Hindlimb muscle (tissue), 1 donor: Measurements from ENCODE around the gene SPDYE6. TPM values are rescaled to one million over a fixed set of nuclear protein-coding genes. Genes with fewer than 3 reads are reported as not detected.
"Not testable (repeated sequence)": the region's sequence is repeated elsewhere in the genome, so short reads cannot be mapped to it uniquely, and the experiment has no call there.

Experiments used
- DNase-seq: peaks from one replicate; pipeline ENCODE4 v3.0.0-alpha.2; 2013
- polyA plus RNA-seq: library from polyadenylated mRNA; unstranded; fragments of 120-200 nt; gene quantifications from one replicate; pipeline ENCODE4 v1.2.1, GENCODE V29; 2013; ENCODE audit not compliant: insufficient read length

SPDYE6 gene
- polyA plus RNA-seq, 1 donor: 11.5 TPM

DNA sequence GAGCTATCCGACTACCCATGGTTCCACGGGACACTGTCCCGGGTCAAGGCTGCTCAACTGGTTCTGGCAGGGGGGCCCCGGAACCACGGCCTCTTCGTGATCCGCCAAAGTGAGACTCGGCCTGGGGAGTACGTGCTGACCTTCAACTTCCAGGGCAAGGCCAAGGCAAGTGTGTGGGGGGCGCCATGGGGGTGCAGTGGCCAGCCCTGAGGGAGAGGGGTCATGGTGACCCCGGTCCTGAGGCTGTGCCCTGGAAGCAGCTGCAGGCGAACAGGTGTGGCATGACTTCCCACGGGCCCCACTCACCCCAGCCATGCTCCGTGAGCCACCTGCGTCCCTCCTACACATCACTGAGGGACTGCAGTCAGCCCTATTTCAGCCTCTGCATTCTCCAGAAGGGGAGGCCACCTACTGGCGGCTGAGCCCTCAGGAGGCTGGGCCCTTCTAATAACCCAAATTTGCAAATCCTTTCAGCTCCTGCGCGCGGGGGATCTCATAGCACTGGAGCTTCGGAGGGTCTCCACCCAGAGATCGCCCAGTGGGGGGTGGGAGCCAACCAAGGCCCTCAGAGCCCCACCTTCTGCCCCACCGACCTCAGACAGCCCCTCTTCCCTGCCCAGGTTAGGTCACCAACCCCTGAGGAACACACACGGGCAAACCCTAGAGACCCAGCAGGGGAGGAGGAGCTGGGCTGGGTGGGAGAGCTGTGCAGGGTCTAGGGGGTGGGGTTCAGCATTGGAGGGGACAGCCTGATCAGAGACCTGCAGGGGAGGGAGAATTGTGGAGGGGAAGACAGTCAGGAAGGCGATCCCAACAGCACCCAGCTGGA, 38.8 kb downstream of the SPDYE6 start:
- no peak for DNase-seq

DNA sequence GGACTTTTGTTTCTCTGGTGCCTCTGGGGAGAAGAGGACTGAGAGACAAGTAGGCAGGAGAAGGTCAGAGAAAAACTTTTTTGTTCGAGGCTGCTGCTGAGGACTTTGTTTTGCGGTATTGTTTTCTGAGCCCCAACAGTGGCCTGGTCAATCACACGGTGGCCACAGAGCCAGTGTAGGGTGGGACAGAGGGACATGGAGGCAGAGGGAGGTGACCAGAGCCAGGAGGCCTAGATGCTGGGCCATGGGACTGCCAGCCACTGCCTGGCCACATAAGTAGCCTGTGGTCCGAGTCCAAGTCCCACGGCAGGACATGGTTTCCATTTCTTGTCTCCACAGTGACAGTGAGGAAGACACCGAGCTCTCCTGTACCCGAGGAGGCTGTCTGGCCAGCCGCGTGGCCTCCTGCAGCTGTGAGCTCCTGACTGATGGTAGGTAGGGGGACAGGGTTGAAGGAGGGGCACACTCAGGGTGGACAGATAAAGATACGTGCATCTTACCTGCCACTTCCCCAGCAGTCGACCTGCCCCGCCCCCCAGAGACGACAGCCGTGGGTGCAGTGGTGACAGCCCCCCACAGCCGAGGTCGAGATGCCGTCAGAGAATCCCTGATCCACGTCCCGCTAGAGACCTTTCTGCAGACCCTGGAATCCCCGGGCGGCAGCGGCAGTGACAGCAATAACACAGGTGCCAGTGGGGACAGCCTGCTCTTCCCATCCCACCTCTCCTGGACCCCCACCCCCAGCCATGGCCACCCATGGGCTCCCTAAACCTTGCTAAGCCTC, 42.1 kb downstream of the SPDYE6 start:
- no peak for DNase-seq

DNA sequence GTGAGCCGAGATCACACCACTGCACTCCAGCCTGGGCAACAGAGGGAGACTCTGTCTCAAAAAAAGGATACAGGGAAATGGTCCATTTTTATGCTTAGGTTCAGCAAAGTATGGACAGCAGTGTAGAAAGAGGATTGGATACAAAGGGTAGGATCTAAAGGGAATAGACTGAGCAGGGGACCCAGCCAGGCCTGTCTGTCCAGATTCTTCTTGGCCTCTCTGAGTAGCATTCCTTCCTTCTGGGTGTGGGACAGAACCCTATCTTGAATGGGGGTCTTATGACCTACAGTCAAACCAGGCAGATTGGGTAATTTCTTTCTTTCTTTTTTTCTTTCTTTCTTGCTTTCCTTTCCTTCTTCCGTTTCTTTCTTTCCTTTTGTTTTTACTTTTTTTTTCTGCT, 43.9 kb downstream of the SPDYE6 start:
- no peak for DNase-seq

DNA sequence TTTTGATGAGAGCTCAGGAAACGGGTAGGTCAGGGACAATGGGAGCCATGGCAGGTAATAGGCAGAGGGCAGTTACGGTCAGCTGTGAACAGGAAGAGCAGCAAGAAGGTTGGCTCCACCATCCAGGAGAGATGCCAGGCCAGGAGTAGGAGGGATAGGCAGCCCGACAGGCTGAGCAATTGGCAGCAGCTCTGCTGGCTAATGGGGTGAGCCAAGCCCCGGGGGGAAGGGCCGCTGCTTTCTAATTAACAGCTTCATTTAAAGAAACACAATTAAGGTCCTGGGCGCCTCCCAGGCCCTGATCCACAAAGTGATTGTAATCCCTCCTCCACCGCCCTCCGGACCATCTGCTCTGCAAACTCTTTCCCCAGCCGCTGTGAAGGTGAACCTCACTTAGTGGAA, 45.8 kb downstream of the SPDYE6 start:
- no peak for DNase-seq

- no peak for DNase-seq
Measured at GRCh38 chr7:102306916-102307677, 49.1 kb downstream of the SPDYE6 start.

DNA sequence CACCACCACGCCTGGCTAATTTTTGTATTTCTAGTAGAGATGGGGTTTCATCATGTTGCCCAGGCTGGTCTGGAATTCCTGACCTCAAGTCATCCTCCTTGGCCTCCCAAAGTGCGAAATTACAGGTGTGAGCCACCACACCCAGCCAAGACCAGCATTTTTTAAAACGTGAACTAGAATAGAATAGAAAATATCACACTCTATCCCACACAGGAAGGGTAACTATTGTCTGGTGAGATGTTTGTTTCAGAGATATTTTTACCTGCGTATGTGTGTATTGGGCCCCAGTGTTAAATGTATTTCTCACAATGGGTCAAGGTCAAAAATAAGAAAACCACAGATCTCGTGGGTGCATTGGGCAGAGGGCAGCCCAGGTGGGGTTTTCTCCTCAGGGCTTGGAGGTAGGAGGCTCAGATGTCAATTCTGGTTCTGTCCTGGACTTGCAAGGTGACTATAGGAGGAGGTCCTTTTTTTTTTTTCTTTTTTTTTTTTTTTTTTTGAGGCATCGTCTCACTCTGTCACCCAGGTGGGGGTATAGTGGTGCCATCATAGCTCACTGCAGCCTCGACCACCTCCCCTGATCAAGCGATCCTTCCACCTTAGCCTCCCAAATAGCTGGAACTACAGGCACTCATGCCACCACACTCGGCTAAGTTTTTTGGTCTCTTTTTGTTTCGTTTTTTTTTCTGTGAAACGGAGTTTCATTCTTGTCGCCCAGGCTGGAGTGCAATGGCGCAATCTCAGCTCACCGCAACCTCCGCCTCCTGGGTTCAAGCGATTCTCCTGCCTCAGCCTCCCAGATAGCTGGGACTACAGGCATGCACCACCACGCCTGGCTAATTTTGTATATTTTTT, 50.6 kb downstream of the SPDYE6 start:
- DNase-seq: no peak

DNA sequence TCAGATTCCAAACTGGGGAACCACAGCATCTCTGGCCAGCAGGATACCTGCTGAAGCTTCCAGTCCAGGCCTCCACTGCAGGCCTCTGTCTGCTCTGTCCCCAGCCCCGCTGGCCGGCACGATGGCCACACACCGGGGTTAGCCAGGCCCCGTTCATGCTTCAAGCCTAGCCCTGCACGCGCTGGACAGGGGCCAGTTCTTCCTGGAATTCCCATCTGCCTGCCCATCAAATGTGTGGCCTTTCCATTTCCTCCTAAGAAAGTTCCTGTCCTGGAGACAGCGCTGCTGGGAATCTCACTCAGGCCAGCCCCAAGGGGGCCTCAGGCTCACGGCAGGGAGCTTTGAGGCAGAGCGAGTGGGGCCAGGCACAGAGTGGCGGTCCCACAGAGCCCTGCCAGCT, 51.6 kb downstream of the SPDYE6 start:
- DNase-seq: no peak

DNA sequence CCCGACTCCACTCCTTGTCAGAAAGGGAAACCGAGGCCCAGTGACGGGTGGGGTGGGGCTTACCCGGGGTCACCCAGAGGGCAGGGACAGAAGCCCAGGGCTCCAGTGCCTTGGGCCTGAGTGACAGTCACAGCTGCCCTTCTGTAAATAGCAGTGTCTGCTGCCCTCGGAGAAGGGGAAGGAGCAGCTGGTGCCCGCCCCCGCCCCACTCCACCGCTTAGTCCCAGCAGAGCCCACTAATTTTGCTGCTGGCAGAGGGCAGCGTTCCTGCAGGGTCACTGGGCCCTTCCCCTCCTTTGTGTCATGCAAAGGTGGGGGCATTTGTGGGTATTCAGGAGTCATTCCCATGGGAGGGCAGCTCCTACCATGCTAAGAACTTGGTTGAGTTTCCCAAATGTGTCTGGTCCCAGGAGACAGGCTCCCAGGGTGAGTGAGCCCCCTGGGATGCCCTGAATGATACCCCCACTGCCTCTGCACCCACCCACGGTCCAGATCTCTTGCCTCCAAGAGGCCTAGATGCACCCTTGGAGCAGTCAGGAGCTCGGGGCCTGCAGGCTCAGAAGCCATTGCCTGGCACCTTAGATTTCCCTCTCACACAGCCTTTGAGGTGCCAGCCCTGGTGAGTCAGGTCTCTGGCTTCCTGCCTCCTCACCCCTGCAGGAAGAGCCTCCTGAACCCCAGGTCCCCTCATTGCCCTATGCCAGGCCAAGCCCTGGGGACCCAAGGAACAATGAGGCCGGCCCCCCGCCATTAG, 52.4 kb downstream of the SPDYE6 start:
- DNase-seq: peak; percentile 73

- DNase-seq: no peak
Measured at GRCh38 chr7:102302025-102302424, 54.2 kb downstream of the SPDYE6 start.

DNA sequence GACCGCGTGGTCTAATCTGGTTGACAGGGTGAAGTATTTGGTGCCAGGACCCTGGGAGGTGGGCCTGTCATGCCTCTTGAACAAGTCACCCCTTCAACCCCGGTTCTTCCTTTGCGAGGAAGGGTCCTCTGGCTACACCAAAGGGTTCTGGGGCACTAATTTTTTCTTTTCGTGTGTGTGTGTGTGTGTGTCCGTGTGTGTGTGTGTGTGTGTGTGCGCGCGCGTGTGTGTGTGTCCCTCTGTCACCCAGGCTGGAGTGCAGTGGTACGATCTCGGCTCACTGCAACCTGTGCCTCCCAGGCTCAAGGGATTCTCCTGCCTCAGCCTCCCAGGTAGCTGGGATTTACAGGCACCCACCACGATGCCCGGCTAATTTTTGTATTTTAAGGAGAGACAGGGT, 54.9 kb downstream of the SPDYE6 start:
- not testable (repeated sequence) for DNase-seq

GRCh38 chr7:102300643-102301221, 55.5 kb downstream of the SPDYE6 start:
- DNase-seq: no peak

DNA sequence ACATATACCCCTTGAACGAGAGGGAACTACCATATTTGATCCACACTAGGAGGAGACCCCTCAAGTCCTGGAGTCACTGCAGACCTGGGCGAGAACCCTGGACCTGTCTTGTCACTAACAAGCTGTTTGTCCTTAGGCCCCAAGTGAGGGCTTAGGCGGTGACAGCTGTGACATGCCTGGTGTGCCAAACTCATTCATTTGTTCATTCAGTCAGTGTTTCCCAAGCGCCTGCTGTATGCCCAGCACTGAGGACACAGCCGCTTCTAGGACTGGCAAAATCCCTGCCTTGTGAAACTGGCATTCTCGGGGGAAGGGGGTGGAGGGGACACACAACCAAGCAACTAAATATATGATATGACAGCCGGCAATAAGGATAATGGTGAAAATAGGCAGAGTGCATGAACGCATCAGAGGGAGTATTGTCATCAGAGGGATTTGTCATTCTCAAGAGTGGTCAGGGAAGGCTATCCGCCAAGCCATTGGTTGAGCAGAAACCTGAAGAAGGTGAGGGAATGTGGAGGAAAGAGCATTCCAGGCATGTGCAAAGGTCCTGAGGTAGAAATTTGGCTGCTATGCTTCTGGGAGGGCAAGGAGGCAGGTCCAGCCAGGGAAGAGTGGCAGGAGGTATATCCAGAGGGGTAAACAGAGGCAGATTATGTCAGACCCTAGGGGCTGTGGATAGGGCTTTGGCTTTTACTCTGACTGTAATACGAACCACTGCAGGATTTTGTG, 58.6 kb downstream of the SPDYE6 start:
- DNase-seq: no peak

DNA sequence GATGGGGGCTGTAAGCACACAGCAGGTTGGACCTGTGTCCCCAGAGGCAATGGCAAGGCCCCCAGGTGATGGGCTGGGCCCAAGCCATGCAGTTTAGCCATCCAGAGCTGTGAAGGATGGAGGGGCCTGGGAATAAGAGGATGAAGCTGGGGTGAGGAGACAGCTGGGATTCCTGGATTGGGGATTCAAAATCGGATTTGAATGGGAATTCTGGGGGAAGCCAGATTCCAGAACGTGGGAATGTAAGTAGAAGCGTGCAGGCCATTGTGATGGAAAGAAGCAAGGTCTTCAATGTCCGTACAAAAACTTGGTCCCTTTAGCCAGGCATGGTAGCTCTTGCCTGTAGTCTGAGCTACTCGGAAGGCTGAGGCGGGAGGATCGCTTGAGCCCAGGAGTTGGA, 59.7 kb downstream of the SPDYE6 start:
- no peak for DNase-seq

DNA sequence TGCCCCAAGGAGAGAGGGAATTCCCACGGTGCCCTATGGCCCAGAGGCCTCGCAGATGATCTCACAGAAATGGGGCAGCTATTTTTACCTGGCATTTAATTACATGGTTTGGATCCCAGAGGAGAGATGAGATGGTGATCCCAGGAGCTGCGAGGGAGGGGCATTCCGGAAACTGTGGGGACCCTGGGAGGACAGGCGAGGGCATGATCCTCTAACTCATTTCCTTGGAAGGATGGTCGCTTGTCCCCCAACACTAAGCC, 60.1 kb downstream of the SPDYE6 start:
- DNase-seq: no peak

Other genes starting within 250 kb of the SPDYE6 start
- 22.2 TPM for gene SH2B2, start 69.6 kb downstream of the SPDYE6 start, polyA plus RNA-seq
- 30.6 TPM for gene PRKRIP1, start 39.9 kb upstream of the SPDYE6 start, polyA plus RNA-seq
- gene ORAI2, start 77.1 kb upstream of the SPDYE6 start, polyA plus RNA-seq: 10.0 TPM
- 8.9 TPM for gene ALKBH4, start 108.4 kb upstream of the SPDYE6 start, polyA plus RNA-seq
- gene LRWD1, start 108.5 kb upstream of the SPDYE6 start, polyA plus RNA-seq: 11.7 TPM
- gene POLR2J, start 122.5 kb upstream of the SPDYE6 start, polyA plus RNA-seq: 33.3 TPM
- 37.1 TPM for gene RASA4B, start 161.3 kb upstream of the SPDYE6 start, polyA plus RNA-seq
- 18.4 TPM for gene UPK3BL2, start 187.3 kb upstream of the SPDYE6 start, polyA plus RNA-seq
- gene SPDYE2, start 194.8 kb upstream of the SPDYE6 start, polyA plus RNA-seq: 14.8 TPM
- gene POLR2J3, start 216.1 kb upstream of the SPDYE6 start, polyA plus RNA-seq: 75.4 TPM